GM19397 (cell line): ENCODE results near the gene CNIH2.
"Not testable (repeated sequence)": the region's sequence is repeated elsewhere in the genome, so short reads cannot be mapped to it uniquely, and the experiment has no call there.

Experiments
- ATAC-seq: cut with Tn5 transposase; IDR thresholded peaks from one replicate; pipeline ENCODE4 v1.9.1; 2021; ENCODE audit warnings: mild to moderate bottlenecking, moderate library complexity; ENCODE audit not compliant: unreplicated experiment

CNIH2 gene

DNA sequence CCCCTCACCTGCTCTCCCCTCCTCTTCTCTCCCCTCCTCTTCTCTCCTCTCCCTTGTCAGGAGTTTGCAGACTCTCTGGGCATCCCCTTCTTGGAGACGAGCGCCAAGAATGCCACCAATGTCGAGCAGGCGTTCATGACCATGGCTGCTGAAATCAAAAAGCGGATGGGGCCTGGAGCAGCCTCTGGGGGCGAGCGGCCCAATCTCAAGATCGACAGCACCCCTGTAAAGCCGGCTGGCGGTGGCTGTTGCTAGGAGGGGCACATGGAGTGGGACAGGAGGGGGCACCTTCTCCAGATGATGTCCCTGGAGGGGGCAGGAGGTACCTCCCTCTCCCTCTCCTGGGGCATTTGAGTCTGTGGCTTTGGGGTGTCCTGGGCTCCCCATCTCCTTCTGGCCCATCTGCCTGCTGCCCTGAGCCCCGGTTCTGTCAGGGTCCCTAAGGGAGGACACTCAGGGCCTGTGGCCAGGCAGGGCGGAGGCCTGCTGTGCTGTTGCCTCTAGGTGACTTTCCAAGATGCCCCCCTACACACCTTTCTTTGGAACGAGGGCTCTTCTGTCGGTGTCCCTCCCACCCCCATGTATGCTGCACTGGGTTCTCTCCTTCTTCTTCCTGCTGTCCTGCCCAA is 1.9 kb upstream of the CNIH2 start:
- no peak for ATAC-seq

GRCh38 chr11:66276619-66277018 is 1.4 kb upstream of the CNIH2 start:
- not testable (repeated sequence) for ATAC-seq

DNA sequence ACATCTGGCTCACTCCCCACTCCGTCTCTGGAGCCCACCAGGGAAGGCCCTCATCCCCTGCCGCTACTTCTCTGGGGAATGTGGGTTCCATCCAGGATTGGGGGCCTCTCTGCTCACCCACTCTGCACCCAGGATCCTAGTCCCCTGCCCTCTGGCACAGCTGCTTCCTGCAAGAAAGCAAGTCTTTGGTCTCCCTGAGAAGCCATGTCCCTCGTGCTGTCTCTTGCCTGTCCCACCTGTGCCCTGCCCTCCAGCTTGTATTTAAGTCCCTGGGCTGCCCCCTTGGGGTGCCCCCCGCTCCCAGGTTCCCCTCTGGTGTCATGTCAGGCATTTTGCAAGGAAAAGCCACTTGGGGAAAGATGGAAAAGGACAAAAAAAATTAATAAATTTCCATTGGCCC is 911 bp upstream of the CNIH2 start:
- ATAC-seq: not testable (repeated sequence)

GRCh38 chr11:66278363-66279091 is 552 bp downstream of the CNIH2 start:
- no peak for ATAC-seq

- no peak for ATAC-seq
These were observed 1.2 kb downstream of the CNIH2 start for GRCh38 chr11:66279092-66279734.

DNA sequence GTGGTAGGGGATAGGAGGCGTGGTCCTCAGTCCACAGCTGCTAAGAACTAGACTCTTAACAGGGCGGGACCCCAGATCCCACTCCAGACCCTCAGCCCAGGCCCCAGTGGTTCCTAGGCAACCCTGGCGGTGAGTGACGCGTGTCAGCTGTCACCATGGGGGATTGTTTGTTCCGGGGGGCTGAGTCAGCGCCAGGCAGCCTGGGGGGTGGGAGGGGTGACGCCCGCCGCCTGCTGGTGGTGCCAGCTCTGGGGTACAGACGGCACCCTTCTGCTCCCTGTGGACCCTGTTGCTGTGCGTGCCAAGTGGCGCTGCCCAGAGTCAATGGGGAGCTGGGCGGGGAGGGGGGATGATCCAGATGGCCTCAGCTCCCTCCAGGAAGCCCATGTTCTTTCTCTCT is 2.5 kb downstream of the CNIH2 start:
- no peak for ATAC-seq

- no peak for ATAC-seq
These were observed 3.0 kb downstream of the CNIH2 start for GRCh38 chr11:66281001-66281400.

GRCh38 chr11:66281776-66282467 is 3.9 kb downstream of the CNIH2 start:
- no peak for ATAC-seq

DNA sequence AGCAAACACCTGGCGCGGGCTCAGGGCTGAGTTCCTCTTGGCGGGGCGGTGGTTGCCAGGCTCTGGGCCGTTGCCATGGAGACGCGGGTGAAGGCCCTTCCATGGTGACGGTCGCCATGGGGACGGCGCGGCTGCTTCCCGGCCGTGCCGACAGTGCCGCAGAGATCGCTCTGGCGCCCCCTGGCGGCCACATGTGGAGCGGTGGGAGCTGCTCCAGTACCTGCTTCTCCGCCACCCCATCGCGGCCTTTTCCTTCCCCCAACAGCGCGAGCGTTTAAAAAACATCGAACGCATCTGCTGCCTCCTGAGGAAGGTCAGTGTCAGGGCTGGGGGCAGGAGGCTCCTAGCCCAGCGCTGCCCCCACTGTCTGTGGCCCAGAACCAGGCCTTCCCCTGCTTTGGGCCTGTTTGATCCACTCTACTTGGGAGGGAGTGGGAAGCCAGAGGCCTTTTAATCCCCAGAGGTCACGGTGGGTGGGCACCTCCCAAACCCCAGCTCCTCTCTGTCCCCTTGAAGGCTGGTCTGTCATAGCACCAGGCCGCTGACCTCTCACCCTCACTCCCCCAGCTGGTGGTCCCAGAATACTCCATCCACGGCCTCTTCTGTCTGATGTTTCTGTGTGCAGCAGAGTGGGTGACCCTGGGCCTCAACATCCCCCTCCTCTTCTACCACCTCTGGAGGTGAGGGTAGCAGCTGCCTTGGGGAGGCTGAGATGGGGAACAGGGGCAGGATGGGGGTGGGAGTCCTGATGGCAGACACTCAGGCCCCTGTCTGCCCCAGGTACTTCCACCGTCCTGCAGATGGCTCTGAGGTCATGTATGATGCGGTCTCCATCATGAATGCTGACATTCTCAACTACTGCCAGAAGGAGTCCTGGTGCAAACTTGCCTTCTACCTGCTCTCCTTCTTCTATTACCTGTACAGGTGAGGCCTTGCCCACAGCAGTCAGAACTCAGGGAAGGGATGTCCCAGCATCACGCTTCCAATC is 4.8 kb downstream of the CNIH2 start:
- ATAC-seq: peak; percentile 81

- ATAC-seq: no peak
These were observed 5.6 kb downstream of the CNIH2 start for GRCh38 chr11:66283461-66284105.

- ATAC-seq: no peak
These were observed 6.6 kb downstream of the CNIH2 start for GRCh38 chr11:66284526-66285078.

GRCh38 chr11:66285250-66285947 is 7.4 kb downstream of the CNIH2 start:
- ATAC-seq: no peak

- no peak for ATAC-seq
These were observed 8.7 kb downstream of the CNIH2 start for GRCh38 chr11:66286699-66287098.

DNA sequence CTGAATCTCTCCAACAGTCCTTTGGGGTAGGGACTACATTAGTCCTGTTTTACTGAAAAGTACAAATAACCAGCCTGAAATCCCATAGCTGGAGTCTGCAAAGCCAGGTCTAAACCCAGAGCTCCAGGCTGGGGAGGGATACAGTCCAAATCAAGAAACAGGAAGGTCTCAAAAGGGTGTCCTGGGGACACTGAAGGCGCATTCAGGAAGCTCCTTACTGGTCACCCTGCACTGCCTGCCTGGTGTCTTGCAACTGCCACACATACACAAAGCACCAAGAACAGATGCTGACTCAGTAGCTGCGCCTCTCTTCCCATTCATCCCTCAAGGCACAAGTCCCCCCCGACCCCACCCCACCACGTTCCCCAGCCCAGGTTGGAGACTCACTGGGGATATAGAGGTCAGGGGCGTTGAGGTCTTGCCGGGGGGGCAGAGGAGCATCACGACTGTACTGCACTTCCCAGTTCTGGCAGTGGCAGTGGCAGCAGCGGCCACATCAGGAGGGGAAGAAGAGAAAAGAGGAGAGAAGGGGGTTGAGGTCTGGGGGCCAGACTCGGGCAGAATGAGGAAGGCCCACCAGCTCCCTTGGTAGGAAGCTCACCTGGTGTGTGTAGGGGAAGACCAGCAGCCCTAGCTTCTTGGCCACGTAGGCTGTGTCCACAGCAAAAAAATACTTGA is 9.4 kb downstream of the CNIH2 start:
- no peak for ATAC-seq

DNA sequence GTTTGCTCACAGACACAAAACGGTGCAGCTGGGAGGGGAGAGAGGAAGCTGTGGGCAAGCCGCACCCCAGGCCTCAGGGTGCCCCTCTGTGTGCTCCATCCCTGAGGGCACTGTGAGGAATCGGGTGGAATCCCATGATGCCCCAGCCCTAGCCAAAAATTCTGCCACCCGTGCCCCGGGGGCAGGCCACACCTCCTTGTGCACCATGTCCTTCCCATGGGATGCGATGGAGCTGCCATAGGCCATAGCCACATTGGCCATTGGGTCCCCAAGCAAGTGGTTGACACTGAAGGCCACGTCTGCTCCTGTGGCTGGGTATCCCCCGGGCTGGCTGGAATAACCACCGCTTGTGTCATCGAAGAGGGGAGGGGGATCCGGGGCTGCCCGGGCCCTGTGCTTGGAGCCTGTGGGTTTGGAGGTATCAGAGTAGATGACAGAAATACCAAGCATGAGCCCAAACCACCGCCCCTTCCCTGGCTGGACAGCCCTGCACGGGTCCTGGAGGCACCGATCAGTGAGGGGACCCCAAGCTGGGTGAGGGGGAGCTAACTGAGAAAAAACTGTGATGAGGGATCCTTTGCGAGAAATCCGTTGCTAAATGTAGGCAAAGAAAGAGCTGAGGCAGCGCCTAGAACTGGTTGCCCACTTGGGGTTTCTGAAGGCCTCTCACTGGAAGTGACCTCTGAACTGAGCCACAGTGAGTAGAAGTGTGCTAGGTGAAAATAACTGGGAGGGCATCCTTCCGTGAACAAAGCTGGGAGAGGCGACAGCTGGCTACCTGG is 10.1 kb downstream of the CNIH2 start:
- no peak for ATAC-seq

GRCh38 chr11:66288671-66289547 is 10.9 kb downstream of the CNIH2 start, which contains the start of gene YIF1A:
Gene YIF1A (minus strand): TSS chr11:66289143. CDS start chr11:66288985, 158 bp downstream.
- ATAC-seq: peak; percentile 91
